AG04449 (cell line): ENCODE data around the gene CSAD.
A peak's percentile ranks its signal among the peaks of the same experiment; 100 is the strongest.
"Not testable (repeated sequence)": the region's sequence is repeated elsewhere in the genome, so short reads cannot be mapped to it uniquely, and the experiment has no call there.

Source experiments
- CTCF ChIA-PET: fragments of 350-600 bp; formaldehyde crosslinking; extraction: SDS; loops from one replicate; lab custom pipeline; 2021; ENCODE audit warnings: antibody characterized with exemption; lab: Yijun Ruan, JAX
- POLR2A ChIA-PET: fragments of 400-600, 350-600 bp; formaldehyde crosslinking; extraction: SDS; loops from one replicate; lab custom pipeline; 2020; ENCODE audit warnings: antibody characterized with exemption, inconsistent platforms; lab: Yijun Ruan, JAX
- DNase-seq: peaks from one replicate; pipeline ENCODE4 v3.0.0-alpha.2; 2010; ENCODE audit warnings: low read depth, low spot score
- H3K4me3 ChIP-seq: 2 replicates; pipeline ENCODE4 v1.5.1; 2011; ENCODE audit warnings: low read depth, mild to moderate bottlenecking, control low read depth, low read length
- TF ChIP-seq, protein P1 (sequence below): IDR thresholded peaks from one replicate; pipeline ENCODE4 v1.5.1; 2011; ENCODE audit warnings: mild to moderate bottlenecking, moderate library complexity, low read length, control low read depth, inconsistent platforms; ENCODE audit not compliant: insufficient read depth; ENCODE audit errors: missing control alignments

The CSAD gene

GRCh38 chr12:53182903-53183302 is 2.2 kb upstream of the CSAD start:
- peak overlapping the region; percentile 3 for H3K4me3 ChIP-seq
- TF ChIP-seq, protein P1, sequence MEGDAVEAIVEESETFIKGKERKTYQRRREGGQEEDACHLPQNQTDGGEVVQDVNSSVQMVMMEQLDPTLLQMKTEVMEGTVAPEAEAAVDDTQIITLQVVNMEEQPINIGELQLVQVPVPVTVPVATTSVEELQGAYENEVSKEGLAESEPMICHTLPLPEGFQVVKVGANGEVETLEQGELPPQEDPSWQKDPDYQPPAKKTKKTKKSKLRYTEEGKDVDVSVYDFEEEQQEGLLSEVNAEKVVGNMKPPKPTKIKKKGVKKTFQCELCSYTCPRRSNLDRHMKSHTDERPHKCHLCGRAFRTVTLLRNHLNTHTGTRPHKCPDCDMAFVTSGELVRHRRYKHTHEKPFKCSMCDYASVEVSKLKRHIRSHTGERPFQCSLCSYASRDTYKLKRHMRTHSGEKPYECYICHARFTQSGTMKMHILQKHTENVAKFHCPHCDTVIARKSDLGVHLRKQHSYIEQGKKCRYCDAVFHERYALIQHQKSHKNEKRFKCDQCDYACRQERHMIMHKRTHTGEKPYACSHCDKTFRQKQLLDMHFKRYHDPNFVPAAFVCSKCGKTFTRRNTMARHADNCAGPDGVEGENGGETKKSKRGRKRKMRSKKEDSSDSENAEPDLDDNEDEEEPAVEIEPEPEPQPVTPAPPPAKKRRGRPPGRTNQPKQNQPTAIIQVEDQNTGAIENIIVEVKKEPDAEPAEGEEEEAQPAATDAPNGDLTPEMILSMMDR, result no peak
- no peak for DNase-seq
- CTCF ChIA-PET, result interaction anchor here (1.0 to 13.4 kb wide), 11 partner anchors 9 to 138 kb away, joined by 3 to 148 read pairs (median 9); partner anchors contain the start of gene AAAS
- POLR2A ChIA-PET, result interaction anchor here (1.1 to 2.3 kb wide), 2 partner anchors 36 to 84 kb away, joined by 4 to 9 read pairs; no protein-coding TSS in a partner anchor

DNA sequence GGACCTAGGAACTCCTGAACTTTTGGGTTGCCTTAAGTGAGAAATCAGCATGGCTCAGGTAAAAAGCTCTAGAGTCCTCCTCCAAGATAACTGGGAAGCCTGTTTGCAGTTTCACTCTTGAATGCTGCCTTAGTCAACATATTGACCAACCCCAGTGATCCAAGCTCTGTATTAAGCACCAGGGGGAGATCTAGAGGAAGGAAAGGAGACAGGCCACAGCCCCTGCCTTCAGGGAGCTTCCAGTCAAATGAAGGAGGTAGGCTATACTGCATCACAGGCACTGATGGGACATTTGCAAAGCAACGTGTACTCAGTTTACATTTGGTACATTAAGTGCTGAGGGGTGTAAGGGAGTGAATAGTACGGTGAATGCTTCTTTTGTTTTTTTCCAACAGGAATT is 1.2 kb upstream of the CSAD start:
- H3K4me3 ChIP-seq, result peak overlapping the region; percentile 84
- ChIA-PET POLR2A (interaction anchor here (1.9 to 2.3 kb wide), 2 partner anchors 22 to 83 kb away, joined by 8 to 9 read pairs; no protein-coding TSS in a partner anchor), CTCF (interaction anchor here (0.9 to 13.4 kb wide), 12 partner anchors 8 to 142 kb away, joined by 3 to 148 read pairs (median 12); partner anchors contain the start of gene AAAS)
- TF ChIP-seq, protein P1, result no peak
- no peak for DNase-seq

- TF ChIP-seq, protein P1, result no peak
- ChIA-PET CTCF (interaction anchor here (0.8 to 13.4 kb wide), 16 partner anchors 9 to 164 kb away, joined by 3 to 148 read pairs (median 4); partner anchors contain the start of gene AAAS), POLR2A (interaction anchor here (0.5 to 2.3 kb wide), 11 partner anchors 10 to 320 kb away, joined by 3 to 9 read pairs (median 4); partner anchors contain the start of gene SPRYD3)
- DNase-seq, result no peak
- peak overlapping the region; percentile 84 for H3K4me3 ChIP-seq
Observed at GRCh38 chr12:53180931-53181645, 363 bp upstream of the CSAD start.

DNA sequence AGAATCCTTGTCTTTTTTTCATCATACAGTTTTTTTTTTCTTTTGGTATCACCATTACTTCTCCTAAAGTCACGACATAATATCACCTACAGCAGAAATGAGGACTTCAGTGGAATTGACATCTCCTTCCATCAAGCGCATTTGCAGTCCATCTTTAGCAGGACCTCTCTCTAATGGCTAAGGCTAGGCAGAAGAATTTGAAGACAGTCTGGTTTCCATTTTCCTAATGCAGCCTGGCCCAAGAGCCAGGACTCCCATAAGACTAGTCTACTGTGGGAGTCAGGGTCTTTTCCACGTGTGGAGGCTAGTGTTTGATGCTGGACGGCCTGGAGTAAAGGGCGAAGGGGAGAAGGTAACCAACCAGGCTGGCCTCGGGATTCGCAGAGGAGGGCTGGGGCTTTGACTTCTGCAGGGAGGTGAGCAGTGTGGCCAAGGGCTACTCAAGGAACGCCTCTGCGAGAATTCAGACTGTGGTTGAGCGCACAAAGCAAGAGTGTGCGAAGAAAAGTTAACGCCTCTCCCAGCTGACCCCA is 972 bp downstream of the CSAD start:
- TF ChIP-seq, protein P1, result no peak
- ChIA-PET CTCF (interaction anchor here (0.7 to 13.4 kb wide), 10 partner anchors 8 to 115 kb away, joined by 3 to 148 read pairs (median 4); no protein-coding TSS in a partner anchor), POLR2A (interaction anchor here (0.6 to 1.9 kb wide), 8 partner anchors 8 to 116 kb away, joined by 3 to 8 read pairs (median 4); partner anchors contain the start of genes PFDN5 and SPRYD3)
- DNase-seq, result no peak
- H3K4me3 ChIP-seq, result peak overlapping the region; percentile 84

GRCh38 chr12:53178803-53179202 is 1.9 kb downstream of the CSAD start:
- POLR2A ChIA-PET, H3K4me3 ChIP-seq, DNase-seq: not testable (repeated sequence)
- CTCF ChIA-PET, result interaction anchor here (0.7 to 13.4 kb wide), 6 partner anchors 11 to 80 kb away, joined by 3 to 148 read pairs (median 11); no protein-coding TSS in a partner anchor

DNA sequence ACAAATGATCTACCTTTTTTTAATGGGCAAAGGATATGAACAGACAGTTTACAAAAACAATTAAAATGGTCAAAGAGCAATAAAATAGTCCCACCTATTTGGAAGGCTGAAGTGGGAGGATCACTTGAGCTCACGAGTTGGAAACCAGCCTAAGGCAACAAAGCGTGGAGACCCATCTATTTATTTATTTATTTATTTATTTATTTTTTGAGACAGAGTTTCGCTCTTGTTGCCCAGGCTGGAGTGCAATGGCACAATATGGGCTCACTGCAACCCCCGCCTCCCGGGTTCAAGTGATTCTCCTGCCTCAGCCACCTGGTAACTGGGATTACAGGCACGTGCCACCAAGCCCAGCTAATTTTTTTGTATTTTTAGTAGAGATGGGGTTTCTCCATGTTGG is 3.3 kb downstream of the CSAD start:
- POLR2A ChIA-PET, H3K4me3 ChIP-seq, DNase-seq: not testable (repeated sequence)
- CTCF ChIA-PET, result interaction anchor here (0.9 to 13.4 kb wide), 3 partner anchors 17 to 147 kb away, joined by 3 to 148 read pairs (median 5); no protein-coding TSS in a partner anchor

GRCh38 chr12:53176750-53177149 is 4.0 kb downstream of the CSAD start:
- CTCF ChIA-PET, result interaction anchor here (1.4 to 13.4 kb wide), 2 partner anchors 16 to 147 kb away, joined by 5 to 148 read pairs; no protein-coding TSS in a partner anchor
- no peak overlapping the region for H3K4me3 ChIP-seq
- TF ChIP-seq, protein P1, result no peak
- POLR2A ChIA-PET, result no interaction called here
- no peak for DNase-seq
